HG03571 (cell line): Measurements from ENCODE around the gene SLC26A11.
"Not testable (repeated sequence)": the region's sequence is repeated elsewhere in the genome, so short reads cannot be mapped to it uniquely, and the experiment has no call there.

Experiments used
- ATAC-seq: cut with Tn5 transposase; IDR thresholded peaks from one replicate; pipeline ENCODE4 v1.9.1; 2021; ENCODE audit not compliant: unreplicated experiment

SLC26A11 gene

GRCh38 chr17:80195671-80196529 lies 24.3 kb upstream of the SLC26A11 start:
- ATAC-seq = no peak

GRCh38 chr17:80196652-80197051 lies 23.6 kb upstream of the SLC26A11 start:
- no peak for ATAC-seq

GRCh38 chr17:80198144-80198661 lies 22.0 kb upstream of the SLC26A11 start:
- no peak for ATAC-seq

- not testable (repeated sequence) for ATAC-seq
These were observed 20.9 kb upstream of the SLC26A11 start for GRCh38 chr17:80199295-80199694.

GRCh38 chr17:80201446-80201845 lies 18.8 kb upstream of the SLC26A11 start:
- ATAC-seq = no peak

GRCh38 chr17:80202197-80202596 lies 18.0 kb upstream of the SLC26A11 start:
- ATAC-seq = no peak

- no peak for ATAC-seq
These were observed 16.7 kb upstream of the SLC26A11 start for GRCh38 chr17:80203471-80203963.

- ATAC-seq = no peak
These were observed 15.4 kb upstream of the SLC26A11 start for GRCh38 chr17:80204626-80205468.

GRCh38 chr17:80205811-80206210 lies 14.4 kb upstream of the SLC26A11 start:
- no peak for ATAC-seq

- no peak for ATAC-seq
These were observed 12.2 kb upstream of the SLC26A11 start for GRCh38 chr17:80208050-80208449.

- no peak for ATAC-seq
These were observed 10.5 kb upstream of the SLC26A11 start for GRCh38 chr17:80209765-80210164.

- no peak for ATAC-seq
These were observed 9.7 kb upstream of the SLC26A11 start for GRCh38 chr17:80210348-80211108.

GRCh38 chr17:80212109-80212508 lies 8.1 kb upstream of the SLC26A11 start:
- ATAC-seq = no peak

- no peak for ATAC-seq
These were observed 7.7 kb upstream of the SLC26A11 start for GRCh38 chr17:80212511-80212910.

- no peak for ATAC-seq
These were observed 7.1 kb upstream of the SLC26A11 start for GRCh38 chr17:80212962-80213642.

GRCh38 chr17:80213643-80213975 lies 6.6 kb upstream of the SLC26A11 start:
- ATAC-seq = no peak

- ATAC-seq = no peak
These were observed 6.0 kb upstream of the SLC26A11 start for GRCh38 chr17:80214012-80214877.

GRCh38 chr17:80214878-80215210 lies 5.4 kb upstream of the SLC26A11 start:
- ATAC-seq = no peak
